SHP77 treated with DMSO at 0.1 percent for 48 hours (cell line): ENCODE data around the gene NAGLU.
A peak's percentile ranks its signal among the peaks of the same experiment; 100 is the strongest.
"Not testable (repeated sequence)": the region's sequence is repeated elsewhere in the genome, so short reads cannot be mapped to it uniquely, and the experiment has no call there.

Experiments used
- DNase-seq: peaks from one replicate; lab custom pipeline; 2025; lab: John Stamatoyannopoulos, UW

Gene NAGLU

DNA sequence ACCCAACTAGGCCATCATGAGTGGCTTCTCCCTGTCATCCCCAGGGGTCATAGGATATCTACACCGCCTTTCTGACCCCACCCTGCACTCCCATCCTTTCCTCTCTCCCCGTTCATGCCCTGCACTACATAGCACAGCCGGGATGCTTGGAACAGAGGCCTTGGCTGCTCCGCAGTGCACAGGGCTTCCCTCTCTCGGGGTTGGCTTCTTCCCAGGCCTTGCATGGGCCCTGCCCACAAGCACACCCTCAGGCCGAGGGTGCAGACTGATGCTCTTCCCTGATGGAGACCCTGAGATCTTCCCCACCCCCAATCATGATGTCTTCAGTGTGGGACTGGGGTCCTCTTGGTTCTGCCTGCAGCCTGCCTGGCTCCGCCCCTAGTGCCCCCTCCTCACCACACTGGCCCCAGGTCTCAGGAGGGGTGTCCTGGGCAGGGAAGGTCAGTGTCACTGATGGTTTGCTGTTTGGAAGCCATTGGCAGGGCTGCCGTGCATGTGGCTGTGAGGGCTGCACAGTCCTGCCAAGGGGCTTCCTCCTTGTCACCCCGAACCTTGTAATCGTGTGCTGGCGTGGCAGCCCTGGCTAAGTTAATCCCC lies 14.3 kb upstream of the NAGLU start:
- no peak for DNase-seq

DNA sequence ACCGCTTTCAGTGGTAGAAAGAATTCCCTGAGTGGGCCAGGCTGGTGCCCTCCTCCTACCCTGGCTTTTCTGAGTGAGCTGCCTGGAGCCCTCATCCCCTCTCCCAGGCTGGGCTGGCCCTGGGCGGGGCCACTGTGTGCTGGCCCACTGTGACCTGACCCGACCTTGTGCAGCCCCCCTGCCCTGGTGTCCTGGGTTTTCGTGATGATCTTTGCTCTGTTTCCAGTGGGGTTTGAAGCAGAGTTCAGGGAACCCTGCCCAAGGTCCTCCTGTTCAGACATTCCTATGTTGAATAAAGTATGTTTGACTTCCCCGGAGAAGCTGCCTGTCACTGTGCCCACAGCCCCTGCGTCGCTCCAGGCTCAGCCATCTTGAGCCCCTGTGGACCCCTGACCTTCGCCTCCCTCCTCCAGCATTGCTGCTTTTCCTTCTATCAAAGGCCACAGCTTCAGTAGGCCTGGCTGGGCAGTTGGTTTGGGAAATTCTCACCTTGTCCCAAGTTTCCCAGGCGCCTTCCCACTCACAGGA lies 13.7 kb upstream of the NAGLU start:
- no peak for DNase-seq

DNA sequence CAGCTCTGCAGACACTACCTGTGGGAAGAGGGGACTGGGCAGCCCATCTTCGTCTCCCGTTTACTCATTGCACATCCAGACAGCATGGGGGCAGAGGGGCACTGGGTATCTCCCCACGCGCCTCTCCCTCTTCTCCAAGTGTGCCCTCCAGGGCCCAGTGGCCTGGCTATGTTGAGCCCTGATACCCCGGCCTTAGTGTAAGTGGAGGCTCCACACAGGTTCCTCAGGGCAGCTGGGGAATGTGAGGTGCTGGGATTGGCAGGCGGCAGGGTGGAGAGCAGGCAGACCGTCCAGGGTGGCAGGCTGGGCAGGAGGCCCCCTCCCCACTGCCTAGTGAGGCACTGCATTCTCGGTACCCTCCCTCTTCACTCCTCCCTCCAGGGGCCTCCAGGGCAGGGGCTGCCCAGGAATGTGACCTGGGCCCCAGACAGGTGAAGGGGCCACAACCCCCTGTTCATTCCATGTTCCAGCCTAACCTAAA lies 13.2 kb upstream of the NAGLU start:
- DNase-seq: no peak

DNA sequence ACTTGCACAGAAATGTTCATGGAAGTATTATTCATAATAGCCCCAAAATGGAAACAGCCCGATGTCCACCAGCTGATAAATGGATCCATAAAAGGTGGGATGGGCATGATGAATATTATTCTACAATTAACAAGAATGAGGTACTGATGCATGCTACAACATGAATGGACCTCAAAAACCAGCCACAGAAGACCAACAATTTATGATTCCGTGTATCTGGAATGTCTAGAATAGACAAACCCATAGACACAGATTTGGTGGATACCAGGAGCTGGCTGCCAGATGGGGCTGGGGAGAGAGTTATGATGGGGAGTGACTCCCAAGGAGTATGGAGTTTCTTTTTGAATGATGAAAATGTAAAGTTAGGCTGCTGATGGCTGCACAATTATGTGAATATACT lies 10.8 kb upstream of the NAGLU start:
- no peak for DNase-seq

DNA sequence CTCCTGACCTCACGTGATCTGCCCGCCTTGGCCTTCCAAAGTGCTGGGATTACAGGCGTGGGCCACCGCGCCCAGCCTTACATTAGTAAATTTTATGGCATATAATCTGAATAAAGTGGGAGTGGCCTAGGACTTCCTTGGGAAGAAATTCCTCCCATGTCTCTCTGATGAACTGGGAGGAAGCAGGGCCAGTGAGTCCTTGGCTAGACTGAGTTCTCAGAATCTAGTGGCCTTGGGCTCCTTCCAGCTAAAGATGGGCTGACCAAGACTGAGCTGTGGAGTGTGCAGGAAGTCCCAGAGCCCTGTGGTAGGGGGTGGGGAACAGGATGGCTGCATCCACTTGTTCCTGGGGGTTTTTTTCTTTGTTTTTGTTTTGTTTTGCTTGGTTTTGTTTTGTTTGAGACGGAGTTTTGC lies 10.0 kb upstream of the NAGLU start:
- no peak for DNase-seq

DNA sequence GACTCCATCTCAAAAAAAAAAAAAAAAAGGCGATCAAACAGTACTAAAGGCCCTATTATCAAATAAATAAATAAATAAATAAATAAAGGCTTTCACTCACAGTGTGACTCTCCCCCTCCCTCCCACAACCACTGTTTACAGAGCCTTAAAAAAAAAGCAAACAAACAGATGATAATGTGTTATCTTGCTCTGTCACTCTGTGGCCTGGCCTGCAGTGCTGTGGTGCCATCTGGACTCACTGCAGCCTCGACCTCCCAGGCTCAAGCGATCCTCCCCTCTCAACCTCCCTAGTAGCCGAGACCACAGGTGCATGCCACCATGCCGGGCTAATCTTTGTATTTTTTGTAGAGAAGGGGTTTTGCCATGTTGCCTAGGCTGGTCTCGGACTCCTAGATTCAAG lies 8.1 kb upstream of the NAGLU start:
- DNase-seq: no peak

DNA sequence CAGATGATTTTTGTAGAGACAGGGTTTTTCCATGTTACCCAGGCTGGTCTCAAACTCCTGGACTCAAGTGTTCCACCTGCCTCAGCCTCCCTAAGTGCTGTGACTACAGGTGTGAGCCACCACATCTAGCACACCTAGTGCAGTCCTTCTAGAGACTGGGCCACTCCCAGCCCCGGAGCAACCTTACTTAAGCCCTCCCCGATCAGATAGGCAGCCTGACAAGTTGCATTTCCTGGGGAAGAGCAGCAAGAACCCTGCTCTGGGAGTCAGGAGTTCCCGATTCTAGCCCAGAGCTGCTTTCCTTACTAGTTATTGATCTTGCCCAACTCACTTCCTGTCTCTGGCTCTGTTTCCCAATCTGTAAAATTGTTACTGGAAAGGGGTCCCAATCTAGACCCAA lies 7.0 kb upstream of the NAGLU start:
- no peak for DNase-seq

DNA sequence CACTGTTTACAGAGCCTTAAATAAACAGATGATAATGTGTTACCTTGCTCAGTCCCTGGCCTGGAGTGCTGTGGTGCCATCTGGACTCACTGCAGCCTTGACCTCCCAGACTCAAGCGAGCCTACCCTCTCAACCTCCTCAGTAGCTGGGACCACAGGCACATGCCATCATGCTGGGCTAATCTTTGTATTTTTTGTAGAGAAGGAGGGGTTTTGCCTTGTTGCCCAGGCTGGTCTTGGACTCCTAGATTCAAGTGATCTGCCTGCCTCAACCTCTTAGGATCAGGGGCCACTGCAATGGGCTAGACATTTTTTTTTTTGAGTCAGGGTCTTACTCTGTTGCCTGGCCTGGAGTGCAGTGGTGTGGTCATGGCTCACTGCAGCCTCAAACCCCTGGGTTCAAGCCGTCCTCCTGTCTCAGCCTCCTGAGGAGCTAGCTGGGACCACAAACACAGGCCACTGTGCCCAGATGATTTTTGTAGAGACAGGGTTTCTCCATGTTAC lies 5.0 kb upstream of the NAGLU start:
- no peak for DNase-seq

DNA sequence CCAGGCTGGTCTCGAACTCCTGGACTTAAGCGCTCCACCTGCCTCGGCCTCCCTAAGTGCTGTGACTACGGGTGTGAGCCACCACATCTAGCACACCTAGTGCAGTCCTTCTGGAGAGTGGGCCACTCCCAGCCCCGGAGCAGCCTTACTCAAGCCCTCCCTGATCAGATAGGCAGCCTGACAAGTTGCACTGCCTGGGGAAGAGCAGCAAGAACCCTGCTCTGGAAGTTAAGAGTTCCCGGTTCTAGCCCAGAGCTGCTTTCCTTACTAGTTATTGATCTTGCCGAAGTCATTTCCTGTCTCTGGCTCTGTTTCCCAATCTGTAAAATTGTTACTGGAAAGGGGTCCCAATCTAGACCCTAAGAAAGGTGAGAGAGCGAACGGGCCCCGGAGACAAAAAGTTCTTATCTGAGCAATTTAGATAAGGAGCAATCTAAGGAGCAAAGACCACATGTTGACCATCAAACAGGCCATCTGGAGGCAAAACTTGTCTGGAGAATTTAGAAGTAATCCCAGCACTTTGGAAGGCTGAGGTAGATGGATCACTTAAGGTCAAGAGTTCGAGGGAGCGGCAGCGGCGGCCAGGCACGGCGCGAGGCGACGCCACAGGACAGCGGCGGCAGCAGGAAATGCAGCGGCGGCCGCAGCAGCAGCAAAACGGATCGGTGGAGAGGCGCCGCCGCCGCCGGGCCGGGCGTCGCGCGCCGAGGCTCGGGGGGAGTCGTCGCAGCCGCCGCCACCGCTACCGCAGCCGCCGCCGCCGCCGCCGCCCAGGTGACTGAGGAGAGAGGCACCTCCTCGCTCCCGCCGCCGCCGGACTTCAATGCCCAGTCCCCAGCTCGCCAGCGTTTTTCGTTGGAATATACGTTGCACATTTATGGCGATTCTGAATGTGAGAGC lies 4.3 kb upstream of the NAGLU start:
- DNase-seq: peak; percentile 58

DNA sequence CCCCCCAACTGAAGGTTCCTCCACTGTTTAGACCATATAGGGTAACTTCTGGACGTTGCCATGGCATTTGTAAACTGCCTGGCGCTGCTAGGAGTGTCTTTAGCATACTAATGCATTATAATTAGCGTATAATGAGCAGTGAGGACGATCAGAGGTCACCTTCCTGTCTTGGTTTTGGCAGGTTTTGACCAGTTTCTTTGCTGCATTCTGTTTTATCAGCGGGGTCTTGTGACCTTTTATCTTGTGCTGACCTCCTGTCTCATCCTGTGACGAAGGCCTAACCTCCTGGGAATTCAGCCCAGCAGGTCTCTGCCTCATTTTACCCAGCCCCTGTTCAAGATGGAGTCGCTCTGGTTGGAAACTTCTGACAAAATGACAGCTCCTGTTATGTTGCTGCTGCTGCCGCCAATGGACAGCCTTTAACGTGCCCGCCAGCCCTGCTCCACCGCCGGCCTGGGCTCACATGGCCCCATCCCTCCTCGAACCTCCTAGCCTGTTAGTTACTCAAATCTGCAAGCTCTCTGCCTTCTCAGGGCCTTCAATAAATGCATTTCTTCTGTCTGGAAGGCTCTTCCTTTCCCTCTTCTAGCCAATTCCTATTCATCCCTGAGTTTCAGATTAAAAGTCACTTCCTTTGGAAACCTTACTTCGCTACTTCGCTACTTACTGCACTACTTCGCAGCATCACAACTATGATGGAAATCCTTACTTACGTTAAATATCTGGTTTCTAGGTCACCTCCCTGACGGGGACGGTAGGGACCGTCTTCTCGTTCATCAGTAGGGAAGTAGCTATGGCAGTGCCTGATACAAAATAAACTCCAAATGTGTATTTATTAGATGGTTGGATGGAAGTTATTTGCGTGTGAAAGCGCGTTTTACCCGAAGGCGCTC lies 640 bp upstream of the NAGLU start:
- DNase-seq: peak; percentile 76

DNA sequence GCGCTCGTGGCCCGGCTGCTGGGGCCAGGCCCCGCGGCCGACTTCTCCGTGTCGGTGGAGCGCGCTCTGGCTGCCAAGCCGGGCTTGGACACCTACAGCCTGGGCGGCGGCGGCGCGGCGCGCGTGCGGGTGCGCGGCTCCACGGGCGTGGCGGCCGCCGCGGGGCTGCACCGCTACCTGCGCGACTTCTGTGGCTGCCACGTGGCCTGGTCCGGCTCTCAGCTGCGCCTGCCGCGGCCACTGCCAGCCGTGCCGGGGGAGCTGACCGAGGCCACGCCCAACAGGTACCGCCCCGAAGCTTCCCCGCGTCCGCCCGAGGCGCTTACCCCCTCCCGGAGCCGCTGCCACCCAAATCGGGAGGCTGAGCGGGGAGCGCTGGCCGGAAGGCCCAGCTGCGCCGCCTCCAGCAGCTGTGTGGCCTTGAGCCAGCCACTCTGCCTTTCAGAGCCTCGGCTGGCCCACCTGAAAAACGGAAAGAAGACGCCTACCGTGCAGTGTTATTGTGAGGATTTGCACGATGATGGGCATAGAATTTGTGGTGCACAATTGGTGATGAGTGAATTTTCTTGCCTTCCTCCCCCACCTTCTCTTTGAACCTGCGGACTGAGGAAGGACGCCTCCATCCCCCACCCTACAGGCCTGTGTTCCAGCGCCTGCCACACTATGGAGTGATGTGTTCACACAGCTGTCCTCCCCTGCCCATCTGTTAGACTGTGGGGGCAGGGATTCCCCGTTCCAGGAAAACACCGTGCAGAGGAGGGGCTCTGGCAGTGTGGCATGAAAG lies 523 bp downstream of the NAGLU start:
- DNase-seq: peak; percentile 66

DNA sequence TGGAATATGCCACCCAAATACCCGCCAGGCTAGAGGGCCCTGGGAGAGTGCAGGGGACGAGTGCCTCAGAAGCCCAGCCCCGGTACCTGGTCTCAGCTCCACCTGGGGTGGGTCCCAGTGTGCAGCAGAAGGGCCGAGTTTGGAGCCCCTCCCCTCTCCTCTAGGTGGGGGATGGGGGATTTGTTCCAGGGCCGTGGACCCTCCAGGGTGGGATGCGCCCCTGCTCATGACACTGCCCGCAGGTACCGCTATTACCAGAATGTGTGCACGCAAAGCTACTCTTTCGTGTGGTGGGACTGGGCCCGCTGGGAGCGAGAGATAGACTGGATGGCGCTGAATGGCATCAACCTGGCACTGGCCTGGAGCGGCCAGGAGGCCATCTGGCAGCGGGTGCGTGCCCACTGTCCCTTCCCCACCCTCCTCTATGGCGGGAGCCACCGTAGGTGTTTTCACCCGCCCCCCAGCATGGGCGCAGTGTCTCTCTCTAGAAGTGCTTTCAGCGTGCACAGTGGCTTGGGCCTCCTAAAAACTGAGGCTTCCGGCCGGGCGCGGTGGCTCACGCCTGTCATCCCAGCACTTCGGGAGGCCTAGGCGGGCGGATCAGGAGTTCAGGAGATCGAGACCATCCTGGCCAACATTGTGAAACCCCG lies 1.2 kb downstream of the NAGLU start:
- no peak for DNase-seq

DNA sequence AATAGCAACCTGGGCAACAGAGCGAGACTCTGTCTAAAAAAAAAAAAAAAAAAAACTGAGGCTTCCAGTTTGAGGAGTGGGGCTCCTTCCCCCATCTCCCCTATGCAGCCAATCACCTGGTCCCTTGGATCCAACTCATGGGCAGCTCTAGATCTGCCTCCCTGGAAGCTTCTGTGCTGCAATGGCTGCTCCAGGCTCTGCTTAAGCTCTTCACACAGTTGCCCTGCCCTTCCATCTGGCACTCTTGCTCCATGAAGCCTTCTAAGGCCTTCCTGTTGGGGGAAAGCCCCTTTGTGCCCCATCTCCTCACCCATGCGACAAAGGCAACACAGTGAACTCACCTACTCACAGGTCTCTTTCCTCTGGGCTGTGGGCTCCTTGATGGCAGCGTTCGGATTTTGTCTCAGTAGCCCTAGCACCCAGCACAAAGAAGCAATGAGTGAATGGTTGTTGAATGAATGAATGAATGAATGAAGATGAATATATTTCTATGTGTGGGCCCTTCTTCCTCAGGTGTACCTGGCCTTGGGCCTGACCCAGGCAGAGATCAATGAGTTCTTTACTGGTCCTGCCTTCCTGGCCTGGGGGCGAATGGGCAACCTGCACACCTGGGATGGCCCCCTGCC lies 1.9 kb downstream of the NAGLU start:
- DNase-seq: no peak

DNA sequence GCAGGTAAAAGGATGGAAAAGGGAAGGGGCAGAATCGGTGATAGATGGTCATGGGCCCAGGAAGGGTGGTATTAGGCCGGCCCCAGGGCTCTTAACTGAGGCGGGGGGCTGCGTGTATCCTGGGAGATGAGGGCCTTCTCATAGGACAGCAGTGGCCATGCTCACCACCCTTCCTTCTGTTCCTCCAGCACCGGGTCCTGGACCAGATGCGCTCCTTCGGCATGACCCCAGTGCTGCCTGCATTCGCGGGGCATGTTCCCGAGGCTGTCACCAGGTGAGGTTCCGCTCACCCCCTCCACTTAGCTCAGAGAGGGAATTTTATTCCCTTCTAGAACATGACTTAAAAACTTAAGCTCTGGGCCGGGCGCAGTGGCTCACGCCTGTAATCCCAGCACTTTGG lies 2.4 kb downstream of the NAGLU start:
- DNase-seq: no peak

DNA sequence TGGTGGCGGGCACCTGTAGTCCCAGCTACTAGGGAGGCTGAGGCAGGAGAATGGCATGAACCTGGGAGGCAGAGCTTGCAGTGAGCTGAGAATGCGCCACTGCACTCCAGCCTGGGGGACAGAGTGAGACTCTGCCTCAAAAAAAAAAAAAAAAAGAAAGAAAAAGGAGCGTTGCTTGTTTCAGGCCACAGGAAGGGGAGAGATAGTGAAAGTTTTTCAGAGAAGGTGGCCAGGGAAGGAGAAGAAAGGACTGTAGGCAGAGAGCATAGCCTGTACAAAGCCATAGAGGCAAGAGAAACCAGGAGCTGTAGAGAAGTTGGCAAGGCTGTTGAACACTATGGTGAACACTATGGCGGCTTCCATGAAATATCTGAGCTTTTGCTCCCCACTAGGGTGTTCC lies 4.5 kb downstream of the NAGLU start:
- not testable (repeated sequence) for DNase-seq

DNA sequence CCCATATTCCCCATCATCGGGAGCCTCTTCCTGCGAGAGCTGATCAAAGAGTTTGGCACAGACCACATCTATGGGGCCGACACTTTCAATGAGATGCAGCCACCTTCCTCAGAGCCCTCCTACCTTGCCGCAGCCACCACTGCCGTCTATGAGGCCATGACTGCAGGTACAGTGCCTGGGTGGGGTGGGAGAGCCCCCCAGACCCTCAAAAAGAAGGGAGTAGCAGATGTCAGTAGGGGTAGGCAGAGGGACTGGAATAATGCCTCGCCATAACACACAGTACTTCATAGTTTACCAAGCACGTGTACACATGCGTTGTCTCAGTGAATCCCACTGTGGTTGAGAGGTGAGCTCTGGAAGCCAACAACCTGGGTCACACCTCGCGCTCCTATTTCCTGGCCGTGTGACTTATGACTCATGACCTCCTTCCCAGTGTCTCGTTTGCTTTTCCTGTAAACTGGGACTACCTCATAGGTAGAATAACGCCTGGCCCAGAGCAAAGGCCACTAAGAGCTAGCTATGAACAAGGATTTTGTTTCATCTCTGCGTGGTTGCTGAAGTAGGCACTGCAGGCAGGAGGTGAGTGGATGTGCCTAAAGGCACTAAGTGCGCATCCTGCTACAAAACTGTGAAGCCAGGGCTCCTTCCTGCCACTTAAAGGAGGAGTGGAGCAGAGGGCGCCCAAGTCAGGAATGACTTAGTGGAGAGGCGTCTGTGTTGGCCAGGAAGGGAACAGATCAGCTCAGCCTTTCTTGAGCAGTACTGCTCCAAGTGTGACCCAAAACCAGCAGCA lies 5.2 kb downstream of the NAGLU start:
- no peak for DNase-seq

DNA sequence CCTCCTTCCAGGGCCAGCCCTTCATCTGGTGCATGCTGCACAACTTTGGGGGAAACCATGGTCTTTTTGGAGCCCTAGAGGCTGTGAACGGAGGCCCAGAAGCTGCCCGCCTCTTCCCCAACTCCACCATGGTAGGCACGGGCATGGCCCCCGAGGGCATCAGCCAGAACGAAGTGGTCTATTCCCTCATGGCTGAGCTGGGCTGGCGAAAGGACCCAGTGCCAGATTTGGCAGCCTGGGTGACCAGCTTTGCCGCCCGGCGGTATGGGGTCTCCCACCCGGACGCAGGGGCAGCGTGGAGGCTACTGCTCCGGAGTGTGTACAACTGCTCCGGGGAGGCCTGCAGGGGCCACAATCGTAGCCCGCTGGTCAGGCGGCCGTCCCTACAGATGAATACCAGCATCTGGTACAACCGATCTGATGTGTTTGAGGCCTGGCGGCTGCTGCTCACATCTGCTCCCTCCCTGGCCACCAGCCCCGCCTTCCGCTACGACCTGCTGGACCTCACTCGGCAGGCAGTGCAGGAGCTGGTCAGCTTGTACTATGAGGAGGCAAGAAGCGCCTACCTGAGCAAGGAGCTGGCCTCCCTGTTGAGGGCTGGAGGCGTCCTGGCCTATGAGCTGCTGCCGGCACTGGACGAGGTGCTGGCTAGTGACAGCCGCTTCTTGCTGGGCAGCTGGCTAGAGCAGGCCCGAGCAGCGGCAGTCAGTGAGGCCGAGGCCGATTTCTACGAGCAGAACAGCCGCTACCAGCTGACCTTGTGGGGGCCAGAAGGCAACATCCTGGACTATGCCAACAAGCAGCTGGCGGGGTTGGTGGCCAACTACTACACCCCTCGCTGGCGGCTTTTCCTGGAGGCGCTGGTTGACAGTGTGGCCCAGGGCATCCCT lies 7.4 kb downstream of the NAGLU start:
- DNase-seq: no peak

DNA sequence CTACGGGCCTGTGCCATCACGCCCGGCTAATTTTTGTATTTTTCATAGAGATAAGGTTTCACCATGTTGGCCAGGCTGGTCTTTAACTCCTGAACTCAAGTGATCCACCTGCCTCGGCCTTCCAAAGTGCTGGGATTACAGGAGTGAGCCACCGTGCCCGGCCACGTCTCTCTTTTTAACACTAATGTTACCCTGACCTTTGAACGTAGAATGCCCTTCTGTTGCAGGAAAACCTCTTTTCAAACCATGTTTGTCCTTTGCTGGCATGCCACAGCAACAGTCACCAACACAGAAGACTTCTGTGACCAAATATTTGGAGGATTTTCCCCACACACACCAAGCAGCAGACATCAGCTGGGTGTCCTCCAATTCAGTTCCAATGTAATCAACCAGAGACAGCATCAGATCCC lies 8.8 kb downstream of the NAGLU start:
- no peak for DNase-seq
